Brain microvascular endothelial cell (primary cell): ENCODE results near the gene ZC2HC1B.

ENCODE experiments used
- DNase-seq: peaks from one replicate; pipeline ENCODE4 v3.0.0-alpha.2; 2020
- H3K27ac ChIP-seq: fragments of 250-450 bp; sonication (Bioruptor Pico); 2 replicates; pipeline ENCODE4 v1.5.1; 2020; ENCODE audit warnings: mild to moderate bottlenecking, moderate library complexity
- H3K27me3 ChIP-seq: fragments of 250-450 bp; sonication (Bioruptor Pico); replicated peaks from 2 replicates; pipeline ENCODE4 v1.5.1; 2020; ENCODE audit warnings: mild to moderate bottlenecking
- H3K36me3 ChIP-seq: fragments of 250-450 bp; sonication (Bioruptor Pico); replicated peaks from 2 replicates; pipeline ENCODE4 v1.5.1; 2020; ENCODE audit warnings: mild to moderate bottlenecking
- H3K4me3 ChIP-seq: 2 replicates; pipeline ENCODE4 v1.5.1; 2011; ENCODE audit warnings: low read depth, mild to moderate bottlenecking, control low read depth, low read length, moderate library complexity
- CTCF ChIP-seq: IDR thresholded peaks from 2 replicates; pipeline ENCODE4 v1.5.1; 2011; ENCODE audit warnings: low read depth, mild to moderate bottlenecking, moderate library complexity, low read length, control low read depth, inconsistent platforms; ENCODE audit errors: missing control alignments
- in situ Hi-C: cut with HindIII; loops from 2 replicates; pipeline ENCODE4 v1.10.0; 2017; ENCODE audit warnings: low sequenced_read_pairs, low pct_ligation_motif_present

Gene ZC2HC1B

DNA sequence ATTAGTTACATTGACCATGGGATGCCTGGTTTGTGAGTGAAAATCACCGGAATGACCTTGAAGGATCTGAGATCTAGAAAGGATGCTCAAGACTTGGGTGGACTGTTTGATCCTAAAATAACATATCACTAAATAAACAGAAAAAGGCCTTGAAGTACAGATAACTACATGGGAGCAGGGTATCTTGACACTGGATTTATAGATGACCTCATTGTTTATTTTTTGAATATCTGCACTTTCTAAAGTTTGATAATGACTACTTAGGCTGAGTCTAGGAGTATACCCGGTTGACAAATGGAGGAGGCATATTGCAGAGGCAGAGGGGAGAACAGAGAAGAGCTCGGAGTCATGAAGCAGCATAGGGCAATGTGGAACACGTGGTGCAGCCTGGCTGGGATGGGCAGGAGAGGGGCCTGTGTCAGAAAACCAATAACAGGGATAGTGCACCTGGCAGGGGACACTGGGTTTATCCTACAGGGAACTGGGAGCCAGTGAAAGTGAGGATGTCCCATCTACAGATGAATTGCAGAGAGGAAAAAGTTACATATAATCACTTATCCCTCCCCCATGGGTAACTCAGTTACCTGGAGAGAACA is 93.5 kb downstream of the ZC2HC1B start:
- Histone ChIP-seq H3K27me3 (no peaks in the 10 kb centered on the region), H3K4me3 (no peak overlapping the region), H3K27ac (no peak overlapping the region), H3K36me3 (no peaks in the 10 kb centered on the region)
- no peak for DNase-seq
- no peak for TF ChIP-seq CTCF
- in situ Hi-C loops = no loop called here

GRCh38 chr6:143958839-143959399 is 94.6 kb downstream of the ZC2HC1B start:
- Histone ChIP-seq H3K27ac (no peak overlapping the region), H3K27me3 (no peaks in the 10 kb centered on the region), H3K4me3 (no peak overlapping the region), H3K36me3 (no peaks in the 10 kb centered on the region)
- in situ Hi-C loops = no loop called here
- TF ChIP-seq CTCF = no peak
- DNase-seq = no peak

DNA sequence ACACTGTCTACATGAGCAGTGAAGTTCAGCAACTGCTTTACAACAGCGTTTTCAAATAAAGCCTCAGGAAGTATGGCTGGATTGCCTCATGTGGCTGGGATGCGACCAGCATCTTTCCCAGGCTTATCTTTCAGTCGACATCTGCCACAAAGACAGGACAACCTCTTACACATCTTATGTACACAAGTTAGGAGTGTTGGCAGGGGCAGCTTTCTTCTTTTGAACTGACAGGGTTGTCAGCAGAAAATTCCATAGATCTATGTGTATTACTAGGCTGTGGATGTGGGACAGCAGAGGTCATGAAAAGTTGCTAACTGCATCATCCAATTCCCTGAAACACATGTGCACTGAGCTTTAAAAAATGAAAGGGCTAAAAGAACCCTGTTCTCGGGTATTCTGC is 95.7 kb downstream of the ZC2HC1B start:
- TF ChIP-seq CTCF = no peak
- no peaks in the 10 kb centered on the region for H3K27me3 ChIP-seq
- H3K4me3 ChIP-seq = no peak overlapping the region
- DNase-seq = no peak
- H3K27ac ChIP-seq = no peak overlapping the region
- no peaks in the 10 kb centered on the region for H3K36me3 ChIP-seq
- in situ Hi-C loops = no loop called here

DNA sequence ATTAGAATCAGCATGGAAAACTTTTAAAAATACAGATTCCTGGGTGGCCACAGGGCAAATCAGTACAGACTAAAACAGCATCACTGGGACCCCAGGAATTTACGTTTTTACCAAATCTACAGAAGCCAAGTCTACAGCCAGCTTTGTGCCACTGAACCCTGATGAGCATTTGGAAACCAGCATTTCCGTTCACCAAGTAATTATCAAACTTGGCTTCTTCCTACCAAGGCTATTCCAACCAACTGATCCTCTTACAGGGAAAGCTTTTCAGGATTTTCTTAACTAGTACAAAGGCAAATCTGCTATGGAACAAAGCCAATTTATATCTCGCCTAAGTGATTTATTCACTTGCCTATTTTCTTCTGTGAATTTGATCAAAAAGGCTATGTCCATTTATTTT is 96.8 kb downstream of the ZC2HC1B start:
- Histone ChIP-seq H3K27me3 (no peaks in the 10 kb centered on the region), H3K27ac (no peak overlapping the region), H3K4me3 (no peak overlapping the region), H3K36me3 (no peaks in the 10 kb centered on the region)
- no peak for TF ChIP-seq CTCF
- in situ Hi-C loops = no loop called here
- no peak for DNase-seq

DNA sequence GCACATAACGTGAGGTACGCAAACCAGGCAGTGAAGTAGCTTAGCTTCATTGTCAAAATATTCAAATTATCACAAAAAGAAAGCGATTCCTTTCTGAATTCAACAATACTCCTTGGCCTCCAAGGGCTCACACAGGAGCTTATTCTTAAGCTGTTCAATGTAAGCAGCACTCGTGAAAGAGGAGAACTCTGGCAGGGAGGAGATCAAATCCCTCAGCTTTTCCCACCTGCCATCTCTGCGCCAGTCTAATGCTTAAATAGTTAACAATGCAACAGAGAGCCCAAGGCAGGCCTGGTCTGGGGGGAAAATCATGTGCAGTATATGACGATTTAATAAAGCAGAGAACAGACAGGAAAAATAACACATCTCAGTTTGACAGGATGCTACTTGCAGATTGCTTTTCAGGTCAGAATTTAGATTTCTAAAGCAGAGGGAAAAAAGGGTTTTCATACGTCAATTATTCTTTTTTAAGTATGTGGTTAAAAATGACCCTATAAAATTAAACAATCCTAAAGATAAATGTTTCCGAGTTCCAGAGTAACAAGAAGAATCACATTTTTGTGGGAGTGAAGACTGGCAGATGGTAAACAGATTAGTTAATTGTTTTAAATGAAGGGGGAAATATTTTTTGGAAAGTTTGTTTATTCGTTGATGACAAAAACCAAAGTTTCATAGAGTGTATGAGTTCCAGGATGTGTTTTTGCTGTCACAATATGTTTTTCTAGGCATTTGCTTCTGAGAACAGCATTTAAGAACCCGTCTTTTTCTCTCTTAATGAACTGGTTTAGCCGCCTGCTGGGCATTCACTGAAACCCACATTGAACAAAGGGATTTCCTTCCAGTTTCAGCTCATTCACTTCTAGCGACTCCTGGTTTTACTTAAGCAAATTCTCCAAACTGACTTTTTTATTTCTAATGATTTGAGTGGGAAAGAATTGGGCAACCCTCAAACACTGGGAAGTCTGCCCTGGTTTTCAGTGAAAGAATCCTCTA is 97.9 kb downstream of the ZC2HC1B start:
- Histone ChIP-seq H3K27me3 (no peaks in the 10 kb centered on the region), H3K27ac (no peak overlapping the region), H3K4me3 (no peak overlapping the region), H3K36me3 (no peaks in the 10 kb centered on the region)
- in situ Hi-C loops = no loop called here
- DNase-seq = peak; percentile 11
- peak; percentile 64 for TF ChIP-seq CTCF
